NOMO-1 (cell line): ENCODE results near the gene GSG1.

Experiments
- DNase-seq, 2 experiments: peaks; one replicate each; lab custom pipeline; 2025; ENCODE audit not compliant: unreplicated experiment in 2 of 2; lab: John Stamatoyannopoulos, UW

The GSG1 gene

DNA sequence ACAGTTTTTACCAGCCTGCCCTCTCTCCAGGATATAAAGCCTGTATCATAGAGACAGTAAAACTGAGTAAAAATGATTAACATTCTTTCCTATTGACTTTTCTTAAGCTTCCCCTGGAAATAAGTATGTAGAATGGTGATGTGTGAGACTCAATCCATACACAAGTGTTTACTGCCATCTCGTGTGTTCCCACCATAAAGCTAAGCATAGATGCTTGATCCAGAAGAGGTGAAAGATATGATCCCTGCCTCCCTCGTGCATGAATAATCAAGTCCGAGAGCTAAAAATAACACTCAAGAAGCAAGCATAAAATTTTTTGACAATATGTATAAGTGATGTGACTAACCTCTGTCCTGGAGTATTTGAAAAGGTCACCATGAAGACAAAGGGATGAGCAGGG lies 16.9 kb upstream of the GSG1 start:
- DNase-seq = no peak

DNA sequence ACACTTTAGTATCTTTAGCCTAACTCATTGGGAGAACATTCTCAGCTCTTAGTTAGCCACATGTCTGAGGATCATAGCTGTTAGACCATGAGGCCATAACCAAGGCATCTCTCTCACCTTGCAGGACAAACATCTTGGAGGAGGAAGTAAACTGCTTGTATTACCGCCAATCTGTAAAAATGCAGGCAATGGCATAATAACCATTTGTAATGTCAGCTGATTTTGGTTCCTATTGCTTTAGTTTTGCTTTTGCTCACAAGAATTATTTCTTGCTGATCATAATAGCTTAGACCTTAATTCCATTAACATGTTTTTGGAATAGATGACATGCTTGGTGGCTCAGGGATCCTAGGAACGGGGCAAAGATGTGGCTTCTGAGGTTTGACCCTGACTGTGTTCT lies 16.4 kb upstream of the GSG1 start:
- no peak for DNase-seq

GRCh38 chr12:13117029-13117428 lies 13.6 kb upstream of the GSG1 start:
- no peak for DNase-seq

GRCh38 chr12:13116259-13116658 lies 12.8 kb upstream of the GSG1 start:
- no peak for DNase-seq

DNA sequence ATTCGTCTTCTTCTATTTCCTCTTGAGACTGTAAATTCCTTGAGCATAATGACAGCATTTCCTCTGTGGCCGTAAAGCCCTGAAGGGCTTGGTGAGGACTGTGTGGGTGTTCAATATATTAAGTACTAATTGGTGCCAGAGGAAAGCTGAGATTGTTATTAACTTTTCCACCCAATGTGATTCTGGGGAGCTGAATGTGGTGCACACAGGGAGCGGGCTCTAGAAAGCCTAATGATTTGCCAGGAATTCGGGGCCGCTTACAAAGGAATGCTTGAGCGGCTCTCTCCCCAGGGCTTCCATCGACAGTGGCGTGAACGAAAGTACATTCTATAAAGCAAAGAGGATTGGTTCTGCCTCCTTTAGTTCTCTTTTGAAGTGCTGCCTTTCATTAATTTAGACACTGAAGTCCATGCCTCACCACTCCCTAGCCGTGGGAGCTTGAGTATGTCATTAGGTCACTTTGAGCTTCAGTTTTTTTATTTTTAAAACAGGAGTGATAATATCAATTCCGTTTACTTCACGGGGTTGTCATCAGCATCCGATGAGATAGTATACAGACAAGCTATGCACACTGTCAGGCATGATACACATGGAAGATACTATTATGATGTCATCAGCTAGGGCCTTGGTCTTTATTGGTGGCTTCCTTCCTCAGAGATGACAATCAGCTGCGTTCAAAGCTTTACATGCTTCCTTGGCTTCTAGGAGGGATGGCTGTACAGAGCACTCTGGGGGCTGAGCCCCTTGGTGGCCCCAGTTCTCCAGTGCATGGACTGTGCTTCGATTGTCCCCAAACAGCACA lies 11.0 kb upstream of the GSG1 start:
- DNase-seq = no peak

DNA sequence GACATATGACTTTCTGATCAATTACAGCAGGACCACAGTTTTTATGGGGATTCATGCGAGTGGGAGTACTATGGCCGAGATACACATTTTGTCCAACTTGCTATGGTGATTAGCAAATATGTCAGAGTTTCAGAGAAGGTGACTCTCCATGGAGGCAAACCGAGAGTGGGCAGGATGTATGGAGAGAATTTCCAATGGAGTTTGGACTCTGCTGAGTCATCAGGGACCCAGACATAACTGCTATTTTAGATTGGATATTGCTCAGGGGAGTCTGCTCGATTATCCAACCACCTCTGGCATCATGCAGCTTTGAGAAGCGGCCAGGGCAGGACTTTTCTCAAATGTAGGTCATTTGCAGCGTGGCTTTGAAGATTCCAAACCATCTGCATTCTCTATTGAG lies 9.5 kb upstream of the GSG1 start:
- no peak for DNase-seq

- DNase-seq = no peak
Measured at GRCh38 chr12:13106666-13107065, 3.2 kb upstream of the GSG1 start.

DNA sequence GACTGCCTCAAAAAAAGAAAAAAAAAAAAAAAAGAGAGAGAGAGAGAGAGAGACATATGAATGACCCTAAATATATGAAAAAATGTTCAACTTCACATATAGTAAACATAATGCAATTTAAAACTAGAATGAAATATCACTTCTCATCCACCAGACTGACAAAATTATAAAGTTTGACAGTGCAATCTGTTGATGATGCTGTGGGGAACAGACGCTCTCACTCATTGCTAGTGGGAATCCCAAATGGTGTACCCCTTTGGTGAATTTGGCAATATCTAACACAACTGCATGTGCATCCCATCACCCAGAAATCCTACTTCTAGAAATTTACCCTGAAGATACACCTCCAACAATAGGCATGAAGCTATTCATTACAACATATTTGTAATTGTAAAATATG lies 2.3 kb upstream of the GSG1 start:
- DNase-seq = no peak

DNA sequence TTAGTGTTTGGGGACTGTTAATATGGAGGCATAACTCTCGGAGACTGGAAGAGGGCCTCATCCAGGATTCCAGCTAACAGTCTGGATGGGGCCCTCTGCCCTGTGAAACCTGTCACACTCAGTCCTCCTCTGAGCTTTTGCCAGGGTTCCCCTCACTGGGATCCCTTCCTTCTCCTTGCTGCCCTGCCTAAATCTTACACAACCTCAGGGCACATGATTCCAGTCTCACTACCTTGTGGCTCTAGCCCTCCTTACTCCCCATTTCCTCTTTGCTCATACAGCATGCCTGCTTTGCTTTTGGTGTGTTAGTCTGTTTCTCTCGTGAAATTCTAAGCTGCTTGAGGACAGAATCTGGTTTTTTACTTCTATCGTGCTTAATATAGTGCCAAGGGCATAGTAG lies 942 bp upstream of the GSG1 start:
- peak; percentile 13 to 24 for DNase-seq

- no peak for DNase-seq
Measured at GRCh38 chr12:13102461-13103195, 839 bp downstream of the GSG1 start.

DNA sequence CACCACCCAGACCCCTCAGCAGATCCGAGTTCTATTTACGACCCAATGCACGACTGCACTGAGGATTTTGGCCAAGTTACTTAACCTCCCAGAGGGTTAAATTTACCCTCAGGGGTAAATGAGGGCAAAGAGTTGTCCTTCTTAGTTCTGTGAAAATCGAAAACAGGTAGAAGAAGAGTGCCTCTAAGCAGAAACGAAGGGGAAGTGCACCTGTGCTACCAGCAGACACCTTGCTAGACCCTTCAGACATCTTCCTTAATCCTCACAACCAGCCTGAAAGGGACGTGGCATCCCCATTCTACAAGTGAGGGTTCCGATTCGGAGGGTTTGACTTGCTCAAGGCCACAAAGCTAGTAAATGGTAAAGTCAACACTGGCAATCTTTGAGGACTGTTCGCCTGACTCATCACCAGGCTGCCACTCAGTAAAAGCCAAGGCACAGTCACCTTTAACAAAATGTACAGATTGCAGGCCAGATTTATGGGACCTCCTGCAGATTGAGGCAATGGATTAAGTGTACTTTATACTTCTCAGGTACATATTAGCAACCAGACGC lies 1.6 kb downstream of the GSG1 start:
- peak in 1 of 2 experiments; percentile 39 for DNase-seq

DNA sequence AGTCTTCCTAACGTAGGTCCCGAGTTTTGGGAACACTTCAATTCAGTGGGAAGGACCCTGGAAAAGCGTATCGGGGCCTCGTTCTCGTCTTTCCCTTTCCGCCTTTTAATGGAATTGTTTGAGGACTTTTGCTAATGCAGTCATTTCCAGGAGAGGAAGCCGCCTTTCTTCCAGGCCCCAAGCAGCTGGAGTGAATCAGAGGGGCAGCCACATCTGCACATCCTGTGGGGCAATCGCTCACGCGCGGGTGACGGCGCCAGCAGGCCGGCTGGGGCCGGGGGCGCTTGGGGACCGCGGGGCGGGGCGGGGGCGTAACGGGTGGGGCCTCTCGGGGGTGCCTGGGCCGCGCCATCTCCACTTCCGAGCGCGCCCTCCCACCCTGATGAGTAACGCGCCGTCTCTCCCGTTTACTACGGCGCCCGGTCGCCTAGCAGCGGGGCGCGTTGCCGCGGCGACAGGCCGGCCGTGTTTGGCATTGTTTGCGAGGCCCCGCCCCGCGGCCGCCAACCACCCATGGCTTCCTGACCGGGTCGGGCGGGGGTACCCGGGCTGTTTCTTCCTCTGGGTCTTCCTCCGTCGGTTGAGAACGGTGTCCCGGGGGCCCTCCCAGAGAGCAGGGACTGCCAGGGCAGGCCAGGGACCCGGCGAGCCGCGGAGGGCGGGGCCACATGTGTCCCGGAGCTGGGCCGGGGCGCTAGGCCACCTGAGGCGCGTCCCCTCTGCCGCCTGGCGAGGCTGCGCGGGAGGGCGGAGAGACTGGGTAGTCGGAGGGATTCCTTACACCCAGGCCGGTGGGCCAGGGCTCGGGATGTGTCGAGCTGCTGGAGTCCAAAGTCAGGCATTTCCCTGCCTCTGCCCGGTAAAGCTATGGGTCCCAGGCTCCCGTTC lies 2.3 kb downstream of the GSG1 start:
- peak; percentile 91 to 98 for DNase-seq

- no peak for DNase-seq
Measured at GRCh38 chr12:13100605-13100881, 2.9 kb downstream of the GSG1 start.

GRCh38 chr12:13099844-13100604 lies 3.4 kb downstream of the GSG1 start:
- no peak for DNase-seq

GRCh38 chr12:13099066-13099843 lies 4.2 kb downstream of the GSG1 start:
- peak; percentile 73 to 81 for DNase-seq

DNA sequence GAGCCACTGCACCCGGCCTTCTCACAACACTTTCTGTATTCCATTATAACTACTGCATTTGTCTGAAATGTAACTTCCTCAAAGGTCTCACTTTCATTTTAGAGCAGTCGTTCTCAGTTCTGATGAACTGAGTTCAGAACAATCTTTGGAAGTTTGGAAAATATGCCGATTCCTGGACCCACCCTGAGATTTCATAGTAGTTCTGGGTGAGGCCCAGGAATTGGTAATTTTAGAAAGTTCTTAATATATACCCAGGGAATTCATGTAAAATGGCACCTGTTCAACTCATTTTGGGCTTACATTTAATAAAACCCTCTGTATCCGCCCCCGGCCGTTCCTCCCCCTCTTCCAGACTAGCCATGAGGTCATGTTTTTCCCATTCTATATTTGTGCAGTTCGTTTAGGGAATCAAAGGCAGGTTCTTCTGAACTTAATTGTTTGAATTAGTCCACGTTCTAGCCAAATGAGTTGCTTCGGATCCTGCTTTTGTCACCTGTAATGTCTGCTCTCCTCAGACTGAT lies 5.9 kb downstream of the GSG1 start:
- peak; percentile 33 to 66 for DNase-seq

- no peak for DNase-seq
Measured at GRCh38 chr12:13095266-13095995, 8.0 kb downstream of the GSG1 start.

GRCh38 chr12:13094367-13094766 lies 9.1 kb downstream of the GSG1 start:
- peak; percentile 52 to 90 for DNase-seq

GRCh38 chr12:13093848-13094220 lies 9.6 kb downstream of the GSG1 start:
- no peak for DNase-seq
